AG08396 (cell line): ENCODE measurements around the gene HPDL.
"Not testable (repeated sequence)": the region's sequence is repeated elsewhere in the genome, so short reads cannot be mapped to it uniquely, and the experiment has no call there.

Experiments
- DNase-seq: peaks from one replicate; pipeline ENCODE4 v3.0.0; 2012; ENCODE audit warnings: low spot score, mixed read lengths

HPDL gene

GRCh38 chr1:45326627-45327623 lies at the start of gene HPDL:
HPDL (plus strand) TSS chr1:45326895; CDS start chr1:45327149, 254 bp downstream.
- peak; percentile 78 for DNase-seq

DNA sequence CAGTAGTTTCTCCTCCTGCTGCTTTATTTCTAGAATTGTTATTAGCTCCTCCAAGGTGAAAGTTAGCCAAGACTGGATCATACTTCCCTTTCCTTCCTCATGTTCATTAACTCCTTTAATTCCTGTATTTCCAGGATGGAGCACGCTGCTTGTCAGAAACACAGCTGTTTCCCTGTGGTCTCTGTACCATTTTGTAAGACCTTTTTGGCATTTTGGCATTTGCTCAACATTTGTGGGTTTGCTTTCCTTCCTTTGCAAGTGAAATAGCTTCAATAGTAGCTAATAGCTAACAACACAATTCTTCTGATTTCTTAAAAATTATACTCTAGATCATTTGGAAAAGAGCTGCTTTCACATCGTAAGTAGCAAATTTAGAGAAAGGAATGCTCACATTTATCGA lies 44.3 kb upstream of the HPDL start:
- no peak for DNase-seq

DNA sequence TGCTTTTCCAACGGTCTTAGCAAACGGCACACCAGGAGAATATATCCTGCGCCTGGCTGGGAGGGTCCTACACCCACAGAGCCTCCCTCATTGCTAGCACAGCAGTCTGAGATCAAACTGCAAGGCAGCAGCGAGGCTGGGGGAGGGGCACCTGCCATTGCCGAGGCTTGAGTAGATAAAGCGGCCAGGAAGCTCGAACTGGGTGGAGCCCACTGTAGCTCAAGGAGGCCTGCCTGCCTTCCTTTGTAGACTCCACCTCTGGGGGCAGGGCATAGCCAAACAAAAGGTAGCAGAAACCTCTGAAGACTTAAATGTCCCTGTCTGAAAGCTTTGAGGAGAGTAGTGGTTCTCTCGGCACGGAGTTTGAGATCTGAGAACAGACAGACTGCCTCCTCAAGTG lies 41.8 kb upstream of the HPDL start:
- not testable (repeated sequence) for DNase-seq

DNA sequence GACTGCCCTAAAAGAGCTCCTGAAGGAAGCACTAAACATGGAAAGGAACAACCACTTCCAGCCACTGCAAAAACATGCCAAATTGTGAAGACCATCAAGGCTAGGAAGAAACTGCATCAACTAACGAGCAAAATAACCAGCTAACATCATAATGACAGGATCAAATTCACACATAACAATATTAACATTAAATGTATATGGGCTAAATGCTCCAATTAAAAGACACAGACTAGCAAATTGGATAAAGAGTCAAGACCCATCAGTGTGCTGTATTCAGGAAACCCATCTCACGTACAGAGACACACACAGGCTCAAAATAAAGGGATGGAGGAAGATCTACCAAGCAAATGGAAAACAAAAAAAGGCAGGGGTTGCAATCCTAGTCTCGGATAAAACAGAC lies 40.2 kb upstream of the HPDL start:
- not testable (repeated sequence) for DNase-seq

- DNase-seq, result not testable (repeated sequence)
These were observed 35.7 kb upstream of the HPDL start for GRCh38 chr1:45291002-45291401.

DNA sequence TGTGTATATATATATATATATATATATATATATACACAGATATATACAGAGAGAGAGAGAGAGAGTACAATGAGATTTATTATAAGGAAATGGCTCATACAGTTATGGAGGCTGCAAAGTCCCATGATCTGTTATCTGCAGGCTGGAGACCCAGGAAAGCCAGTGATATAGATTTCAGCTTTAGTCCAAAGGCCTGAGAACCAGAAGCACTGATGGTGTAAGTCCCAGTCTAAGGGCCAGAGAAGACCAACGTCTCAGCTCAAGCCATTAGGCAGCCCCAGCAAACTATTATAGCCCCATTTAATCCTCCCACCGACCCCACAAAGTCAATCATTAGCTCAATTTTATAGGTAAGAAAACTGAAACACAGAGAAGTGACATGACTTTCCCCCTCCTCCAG lies 35.0 kb upstream of the HPDL start:
- no peak for DNase-seq

DNA sequence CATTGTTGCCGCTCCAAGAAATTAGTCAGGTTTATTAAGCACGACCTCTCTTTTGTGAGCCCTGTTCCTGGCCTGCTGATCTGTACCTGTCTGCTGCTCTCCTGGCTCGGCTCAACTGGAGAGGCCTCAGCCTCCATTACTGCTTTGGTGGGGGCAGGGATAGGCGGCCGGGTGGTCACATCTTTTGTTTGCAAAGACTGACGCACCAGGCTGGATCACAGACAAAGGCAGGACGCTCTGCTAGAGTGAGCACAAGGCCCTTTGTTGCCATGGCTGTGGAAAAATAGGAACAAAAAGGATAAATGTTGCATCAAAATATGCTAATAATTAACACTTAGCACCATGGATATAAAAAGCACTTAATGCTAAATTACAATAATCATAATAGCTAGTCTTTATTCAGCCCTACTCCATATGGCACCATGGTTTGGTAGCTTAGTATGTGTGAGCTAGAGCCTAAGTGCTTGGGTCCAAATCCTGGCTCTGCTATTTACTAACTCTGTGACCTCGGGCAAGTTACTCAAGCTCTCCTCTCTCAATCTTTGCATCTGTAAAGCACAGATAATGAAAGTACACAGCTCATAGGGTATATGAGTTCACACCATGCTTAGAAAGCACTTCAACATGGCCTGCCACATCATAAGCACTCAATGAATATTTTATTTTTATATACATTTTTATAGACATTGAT lies 28.9 kb upstream of the HPDL start:
- no peak for DNase-seq

- DNase-seq, result no peak
These were observed 27.4 kb upstream of the HPDL start for GRCh38 chr1:45299296-45299695.

GRCh38 chr1:45299981-45300668 lies 26.6 kb upstream of the HPDL start:
- DNase-seq, result peak; percentile 68

DNA sequence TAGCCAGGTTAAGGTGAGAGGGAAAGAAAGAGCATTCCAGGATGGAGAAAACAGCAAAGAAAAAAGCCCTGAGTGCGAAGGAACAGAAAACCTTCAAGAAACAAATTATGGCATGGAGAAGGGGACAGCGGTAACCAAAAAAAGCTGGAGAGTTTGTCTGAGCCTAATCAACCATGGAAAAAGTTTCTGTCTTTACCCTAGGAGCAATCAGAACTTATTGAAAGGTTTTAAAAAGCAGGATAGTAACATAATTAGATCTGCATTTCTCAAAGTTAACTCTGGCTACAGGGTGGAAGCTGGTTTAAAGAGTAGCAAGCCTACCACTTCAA lies 26.1 kb upstream of the HPDL start:
- DNase-seq, result no peak

DNA sequence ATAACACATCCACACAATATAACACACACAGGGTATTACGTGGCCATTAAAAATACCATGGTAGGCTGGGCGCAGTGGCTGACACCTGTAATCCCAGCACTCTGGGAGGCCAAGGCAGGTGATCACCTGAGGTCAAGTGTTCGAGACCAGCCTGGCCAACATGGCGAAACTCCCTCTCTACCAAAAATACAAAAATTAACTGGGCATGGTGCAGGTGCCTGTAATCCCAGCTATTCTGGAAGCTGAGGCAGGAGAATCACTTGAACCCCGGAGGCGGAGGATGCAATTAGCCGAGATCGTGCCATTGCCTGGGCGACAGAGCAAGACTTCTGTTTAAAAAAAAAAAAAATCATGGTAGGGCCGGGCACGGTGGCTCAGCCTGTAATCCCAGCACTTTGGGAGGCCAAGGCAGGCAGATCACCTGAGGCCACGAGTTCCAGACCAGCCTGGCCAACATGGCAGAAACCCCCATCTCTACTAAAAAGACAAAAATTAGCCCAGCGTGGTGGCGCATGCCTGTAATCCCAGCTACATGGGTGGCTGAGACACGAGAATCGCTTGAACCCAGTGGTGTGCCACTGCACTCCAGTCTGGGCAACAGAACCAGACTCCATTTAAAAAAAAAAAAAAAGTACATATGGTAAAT lies 24.1 kb upstream of the HPDL start:
- DNase-seq, result no peak

GRCh38 chr1:45303520-45304310 lies 23.0 kb upstream of the HPDL start:
- peak; percentile 97 for DNase-seq

DNA sequence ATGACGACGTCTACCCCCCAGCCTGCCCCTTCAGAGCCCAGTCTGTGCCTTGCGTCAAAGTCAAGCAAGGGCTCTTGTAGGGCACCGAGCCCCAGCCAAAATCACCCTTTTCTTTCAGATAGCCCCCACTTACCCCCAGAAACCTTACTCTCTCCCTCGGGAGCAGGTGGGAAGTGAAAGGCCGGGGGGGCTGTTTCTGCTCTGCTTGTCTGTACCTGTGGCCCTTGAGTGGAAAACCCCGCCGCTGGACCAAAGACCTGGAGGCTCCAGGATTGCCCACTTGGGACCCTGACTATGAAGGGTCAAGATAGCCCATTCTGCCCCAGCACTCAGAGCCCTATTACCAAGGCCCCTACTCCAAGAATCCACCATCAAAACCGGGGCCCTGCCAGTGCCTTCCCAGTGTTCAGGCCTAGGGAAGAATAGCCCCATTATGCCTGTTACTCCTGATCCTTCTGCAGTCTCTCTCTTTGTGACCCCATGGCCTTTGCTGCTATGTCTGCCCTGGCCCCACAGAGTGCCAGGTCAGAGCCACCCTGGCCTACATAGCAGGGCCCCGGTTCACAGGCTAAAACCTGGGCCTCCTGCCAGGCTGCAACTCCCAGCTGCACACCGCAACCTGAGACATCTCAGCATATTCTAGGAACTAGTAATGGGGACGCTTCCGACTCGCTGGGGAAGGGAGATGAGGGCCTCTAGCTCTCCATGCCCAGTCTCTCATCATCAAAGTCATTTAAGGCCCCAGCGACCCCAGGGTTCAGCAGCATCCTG lies 22.2 kb upstream of the HPDL start:
- DNase-seq, result no peak

DNA sequence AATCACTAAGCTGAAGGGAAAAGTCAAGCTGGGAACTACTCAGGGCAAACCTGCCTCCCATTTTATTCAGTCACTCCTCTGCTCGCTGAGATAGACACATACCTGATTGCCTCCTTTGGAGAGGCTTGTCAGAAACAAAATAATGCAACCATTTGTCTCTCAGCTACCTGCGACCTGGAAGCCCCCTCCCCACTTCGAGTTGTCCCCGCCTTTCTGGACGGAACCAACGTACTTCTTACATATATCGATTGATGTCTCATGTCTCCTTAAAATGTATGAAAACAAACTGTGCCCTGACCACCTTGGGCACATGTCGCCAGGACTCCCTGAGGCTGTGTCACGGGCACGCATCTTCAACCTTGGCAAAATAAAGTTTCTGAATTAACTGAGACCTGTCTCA lies 21.5 kb upstream of the HPDL start:
- DNase-seq, result no peak

DNA sequence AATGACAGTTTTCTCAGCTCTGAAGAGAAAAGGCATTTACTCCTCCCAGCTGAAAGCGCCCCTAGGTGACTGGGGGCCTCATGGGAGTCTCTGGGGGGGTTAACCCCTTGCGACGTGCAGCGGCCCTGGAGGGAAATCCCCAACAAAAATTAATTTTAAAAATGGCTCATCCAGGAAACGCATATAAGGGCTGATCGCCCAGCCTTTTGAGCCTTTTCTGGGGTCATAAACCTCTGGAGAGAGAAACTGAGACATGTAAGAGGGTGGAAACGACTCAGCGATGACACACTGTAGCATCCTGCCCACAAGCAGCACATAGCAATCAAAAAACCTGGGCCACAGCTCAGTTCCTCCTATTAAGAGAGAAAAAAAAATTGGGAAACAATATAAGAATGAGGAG lies 20.4 kb upstream of the HPDL start:
- DNase-seq, result no peak

DNA sequence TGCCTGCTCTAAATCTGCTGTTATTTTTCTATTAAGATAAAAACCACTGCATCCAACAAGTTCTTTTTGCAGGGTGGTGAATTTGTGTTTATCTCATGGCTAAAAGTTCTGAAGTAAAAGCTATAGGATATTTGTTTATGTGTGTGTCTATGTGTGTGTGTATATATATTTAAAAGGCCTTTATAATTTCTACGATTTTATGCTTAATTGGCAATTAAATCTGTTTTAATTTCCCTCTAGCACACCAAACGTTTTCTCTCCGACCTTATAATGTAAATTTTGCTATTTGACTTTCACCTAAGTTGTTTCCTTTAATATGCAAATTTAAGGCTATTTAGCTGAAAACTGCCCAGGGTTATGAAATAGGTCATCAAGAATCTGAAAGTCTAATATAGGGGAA lies 19.8 kb upstream of the HPDL start:
- no peak for DNase-seq

DNA sequence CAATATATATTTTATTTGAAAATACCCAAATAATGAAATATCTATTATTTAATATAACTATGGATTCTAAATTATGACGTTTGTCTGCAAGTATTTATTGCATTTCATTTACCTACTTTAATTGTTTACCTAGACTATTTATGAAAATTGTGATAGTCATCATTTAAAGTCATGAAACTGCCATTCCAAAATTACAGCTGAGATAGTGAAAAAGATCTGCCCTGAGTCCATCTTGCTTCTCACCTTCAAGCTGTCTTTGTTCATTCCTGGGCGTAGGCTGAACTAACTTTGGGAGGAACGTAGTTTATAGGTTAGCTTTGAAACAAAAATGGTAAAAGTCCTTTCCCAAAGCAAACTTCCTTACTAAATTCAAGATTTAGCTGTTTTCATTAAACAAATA lies 12.4 kb upstream of the HPDL start:
- no peak for DNase-seq

DNA sequence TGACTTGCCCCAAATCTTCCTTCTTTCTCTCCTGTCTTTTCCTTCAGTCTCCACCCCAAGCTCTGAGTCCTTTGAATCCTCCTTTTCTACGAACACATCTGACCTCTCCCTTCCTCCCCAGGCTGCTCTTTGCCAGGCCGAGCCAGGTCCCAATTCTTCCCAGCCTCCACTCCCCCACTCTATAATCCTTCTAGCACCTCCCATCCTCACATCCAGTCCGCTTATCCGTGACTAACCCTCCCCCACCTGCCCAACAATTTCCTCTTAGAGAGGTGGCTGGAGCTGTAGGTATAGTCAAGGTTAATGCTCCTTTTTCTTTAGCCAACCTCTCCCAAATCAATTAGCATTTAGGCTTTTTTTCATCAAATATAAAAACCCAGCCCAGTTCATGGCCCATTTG lies 9.5 kb upstream of the HPDL start:
- DNase-seq, result no peak

- DNase-seq, result no peak
These were observed 6.9 kb upstream of the HPDL start for GRCh38 chr1:45319761-45320160.

DNA sequence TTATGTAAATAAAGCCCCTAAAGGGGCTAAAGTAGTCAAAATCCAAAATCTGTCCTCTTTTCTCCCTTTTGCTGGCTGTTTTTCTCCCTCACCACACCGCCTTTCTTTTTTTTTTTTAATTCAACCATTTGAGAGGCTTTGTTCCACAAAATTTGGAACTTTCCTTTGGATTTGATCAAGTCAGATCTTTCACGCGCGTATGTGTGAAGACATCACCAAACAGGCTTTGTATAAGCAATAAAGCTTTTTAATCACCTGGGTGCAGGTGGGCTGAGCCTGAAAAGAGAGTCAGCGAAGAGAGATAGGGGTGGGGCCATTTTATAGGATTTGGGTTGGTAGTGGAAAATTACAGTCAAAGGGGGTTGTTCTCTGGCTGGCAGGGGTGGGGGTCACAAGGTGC lies 5.3 kb upstream of the HPDL start:
- no peak for DNase-seq
